ENCODE measurements around the gene TMPRSS2.

Gene TMPRSS2

GRCh38 chr21:41489329-41489728, 18.6 kb downstream of the TMPRSS2 start:
- Mint-ChIP-seq H3K36me3 (ENCODE audit: insufficient read depth) (no peaks in the 10 kb centered on the region), H3K27me3 (peaks cover 70% of the 10 kb centered on the region), H3K4me1 (no peaks in the 10 kb centered on the region), H3K27ac (ENCODE audit: low read depth) (no peak overlapping the region), H3K4me3 (no peak overlapping the region), H3K9me3 (no peaks in the 10 kb centered on the region)
- no peak for ATAC-seq (replicated peaks; ENCODE audit: extremely low read depth, poor library complexity, severe bottlenecking)
- no peak for DNase-seq (ENCODE audit: low spot score in 2 of 2)

- Mint-ChIP-seq H3K4me1 (no peaks in the 10 kb centered on the region), H3K36me3 (ENCODE audit: insufficient read depth) (no peaks in the 10 kb centered on the region), H3K9me3 (no peaks in the 10 kb centered on the region), H3K4me3 (no peak overlapping the region), H3K27me3 (peaks cover 60% of the 10 kb centered on the region), H3K27ac (ENCODE audit: low read depth) (no peak overlapping the region)
- ATAC-seq (replicated peaks; ENCODE audit: extremely low read depth, poor library complexity, severe bottlenecking) (no peak), DNase-seq (ENCODE audit: low spot score in 2 of 2) (no peak)
Measured at GRCh38 chr21:41488080-41488479, 19.9 kb downstream of the TMPRSS2 start.

GRCh38 chr21:41487082-41487481, 20.9 kb downstream of the TMPRSS2 start:
- Mint-ChIP-seq H3K4me1 (no peaks in the 10 kb centered on the region), H3K27ac (ENCODE audit: low read depth) (no peak overlapping the region), H3K9me3 (no peaks in the 10 kb centered on the region), H3K27me3 (peaks cover 60% of the 10 kb centered on the region), H3K36me3 (ENCODE audit: insufficient read depth) (no peaks in the 10 kb centered on the region), H3K4me3 (no peak overlapping the region)
- DNase-seq (ENCODE audit: low spot score in 2 of 2) (no peak), ATAC-seq (replicated peaks; ENCODE audit: extremely low read depth, poor library complexity, severe bottlenecking) (no peak)

GRCh38 chr21:41483973-41484372, 24.0 kb downstream of the TMPRSS2 start:
- ATAC-seq (replicated peaks; ENCODE audit: extremely low read depth, poor library complexity, severe bottlenecking) (no peak), DNase-seq (ENCODE audit: low spot score in 2 of 2) (no peak)
- no peaks in the 10 kb centered on the region for H3K36me3 Mint-ChIP-seq (ENCODE audit: insufficient read depth)
- no peak overlapping the region for H3K4me3 Mint-ChIP-seq
- peaks cover 56% of the 10 kb centered on the region for H3K27me3 Mint-ChIP-seq
- H3K27ac Mint-ChIP-seq (ENCODE audit: low read depth), result no peak overlapping the region
- H3K4me1 Mint-ChIP-seq, result no peaks in the 10 kb centered on the region
- H3K9me3 Mint-ChIP-seq, result no peaks in the 10 kb centered on the region

GRCh38 chr21:41483415-41483814, 24.5 kb downstream of the TMPRSS2 start:
- H3K4me1 Mint-ChIP-seq, result no peaks in the 10 kb centered on the region
- ATAC-seq (replicated peaks; ENCODE audit: extremely low read depth, poor library complexity, severe bottlenecking) (no peak), DNase-seq (ENCODE audit: low spot score in 2 of 2) (no peak)
- no peak overlapping the region for H3K27ac Mint-ChIP-seq (ENCODE audit: low read depth)
- H3K27me3 Mint-ChIP-seq, result peaks cover 56% of the 10 kb centered on the region
- no peaks in the 10 kb centered on the region for H3K9me3 Mint-ChIP-seq
- no peak overlapping the region for H3K4me3 Mint-ChIP-seq
- H3K36me3 Mint-ChIP-seq (ENCODE audit: insufficient read depth), result no peaks in the 10 kb centered on the region

- H3K4me3 Mint-ChIP-seq, result no peak overlapping the region
- no peaks in the 10 kb centered on the region for H3K4me1 Mint-ChIP-seq
- H3K36me3 Mint-ChIP-seq (ENCODE audit: insufficient read depth), result no peaks in the 10 kb centered on the region
- H3K27me3 Mint-ChIP-seq, result peaks cover 56% of the 10 kb centered on the region
- H3K27ac Mint-ChIP-seq (ENCODE audit: low read depth), result no peak overlapping the region
- ATAC-seq (replicated peaks; ENCODE audit: extremely low read depth, poor library complexity, severe bottlenecking) (no peak), DNase-seq (ENCODE audit: low spot score in 2 of 2) (no peak)
- H3K9me3 Mint-ChIP-seq, result no peaks in the 10 kb centered on the region
Measured at GRCh38 chr21:41482980-41483379, 25.0 kb downstream of the TMPRSS2 start.

- no peak overlapping the region for H3K4me3 Mint-ChIP-seq
- DNase-seq (ENCODE audit: low spot score in 2 of 2) (no peak), ATAC-seq (replicated peaks; ENCODE audit: extremely low read depth, poor library complexity, severe bottlenecking) (no peak)
- no peak overlapping the region for H3K27ac Mint-ChIP-seq (ENCODE audit: low read depth)
- no peaks in the 10 kb centered on the region for H3K36me3 Mint-ChIP-seq (ENCODE audit: insufficient read depth)
- H3K27me3 Mint-ChIP-seq, result peaks cover 61% of the 10 kb centered on the region
- peaks cover 5% of the 10 kb centered on the region for H3K4me1 Mint-ChIP-seq
- H3K9me3 Mint-ChIP-seq, result no peaks in the 10 kb centered on the region
Measured at GRCh38 chr21:41482301-41482700, 25.7 kb downstream of the TMPRSS2 start.

GRCh38 chr21:41481191-41481590, 26.8 kb downstream of the TMPRSS2 start:
- peaks cover 6% of the 10 kb centered on the region for H3K4me1 Mint-ChIP-seq
- peaks cover 56% of the 10 kb centered on the region for H3K27me3 Mint-ChIP-seq
- ATAC-seq (replicated peaks; ENCODE audit: extremely low read depth, poor library complexity, severe bottlenecking) (no peak), DNase-seq (ENCODE audit: low spot score in 2 of 2) (no peak)
- H3K9me3 Mint-ChIP-seq, result no peaks in the 10 kb centered on the region
- no peak overlapping the region for H3K4me3 Mint-ChIP-seq
- H3K36me3 Mint-ChIP-seq (ENCODE audit: insufficient read depth), result no peaks in the 10 kb centered on the region
- no peak overlapping the region for H3K27ac Mint-ChIP-seq (ENCODE audit: low read depth)

- no peak for ATAC-seq (replicated peaks; ENCODE audit: extremely low read depth, poor library complexity, severe bottlenecking)
- Mint-ChIP-seq H3K36me3 (ENCODE audit: insufficient read depth) (no peaks in the 10 kb centered on the region), H3K27ac (ENCODE audit: low read depth) (no peak overlapping the region), H3K9me3 (no peaks in the 10 kb centered on the region), H3K27me3 (peaks cover 55% of the 10 kb centered on the region), H3K4me1 (peaks cover 6% of the 10 kb centered on the region), H3K4me3 (no peak overlapping the region)
- DNase-seq (ENCODE audit: low spot score in 2 of 2), result no peak
Measured at GRCh38 chr21:41480086-41480690, 27.8 kb downstream of the TMPRSS2 start.

GRCh38 chr21:41479686-41480085, 28.3 kb downstream of the TMPRSS2 start:
- peaks cover 6% of the 10 kb centered on the region for H3K4me1 Mint-ChIP-seq

GRCh38 chr21:41478319-41479177, 29.4 kb downstream of the TMPRSS2 start:
- Mint-ChIP-seq H3K4me1 (peaks cover 6% of the 10 kb centered on the region), H3K27me3 (peaks cover 55% of the 10 kb centered on the region), H3K4me3 (no peak overlapping the region), H3K9me3 (no peaks in the 10 kb centered on the region), H3K27ac (ENCODE audit: low read depth) (no peak overlapping the region), H3K36me3 (ENCODE audit: insufficient read depth) (no peaks in the 10 kb centered on the region)
- no peak for DNase-seq (ENCODE audit: low spot score in 2 of 2)
- no peak for ATAC-seq (replicated peaks; ENCODE audit: extremely low read depth, poor library complexity, severe bottlenecking)

More at GRCh38 chr21:41479686-41480085, 28.3 kb downstream of the TMPRSS2 start:
- no peak overlapping the region for H3K4me3 Mint-ChIP-seq
- no peaks in the 10 kb centered on the region for H3K36me3 Mint-ChIP-seq (ENCODE audit: insufficient read depth)
- H3K27me3 Mint-ChIP-seq, result peaks cover 55% of the 10 kb centered on the region
- ATAC-seq (replicated peaks; ENCODE audit: extremely low read depth, poor library complexity, severe bottlenecking) (no peak), DNase-seq (ENCODE audit: low spot score in 2 of 2) (no peak)
- H3K9me3 Mint-ChIP-seq, result no peaks in the 10 kb centered on the region
- no peak overlapping the region for H3K27ac Mint-ChIP-seq (ENCODE audit: low read depth)

GRCh38 chr21:41477641-41478318, 30.2 kb downstream of the TMPRSS2 start:
- peaks cover 6% of the 10 kb centered on the region for H3K4me1 Mint-ChIP-seq
- H3K9me3 Mint-ChIP-seq, result no peaks in the 10 kb centered on the region
- H3K27ac Mint-ChIP-seq (ENCODE audit: low read depth), result no peak overlapping the region
- H3K36me3 Mint-ChIP-seq (ENCODE audit: insufficient read depth), result no peaks in the 10 kb centered on the region
- H3K27me3 Mint-ChIP-seq, result peaks cover 50% of the 10 kb centered on the region
- H3K4me3 Mint-ChIP-seq, result no peak overlapping the region
- ATAC-seq (replicated peaks; ENCODE audit: extremely low read depth, poor library complexity, severe bottlenecking) (no peak), DNase-seq (ENCODE audit: low spot score in 2 of 2) (no peak)
